Hepatocyte (in vitro differentiated cells): ENCODE results near the gene ZG16B.

Experiments used
- EZH2 ChIP-seq: fragments of 200-600 bp; sonication (generic); IDR thresholded peaks from 2 replicates; pipeline ENCODE4 v1.6.1; 2016; ENCODE audit warnings: antibody characterized with exemption, mild to moderate bottlenecking, borderline replicate concordance
- TF ChIP-seq, protein P1 (sequence below): fragments of 200-600 bp; sonication (generic); IDR thresholded peaks from 2 replicates; pipeline ENCODE4 v1.5.1; 2016; ENCODE audit warnings: antibody characterized with exemption, mild to moderate bottlenecking; ENCODE audit not compliant: poor library complexity

DNA sequence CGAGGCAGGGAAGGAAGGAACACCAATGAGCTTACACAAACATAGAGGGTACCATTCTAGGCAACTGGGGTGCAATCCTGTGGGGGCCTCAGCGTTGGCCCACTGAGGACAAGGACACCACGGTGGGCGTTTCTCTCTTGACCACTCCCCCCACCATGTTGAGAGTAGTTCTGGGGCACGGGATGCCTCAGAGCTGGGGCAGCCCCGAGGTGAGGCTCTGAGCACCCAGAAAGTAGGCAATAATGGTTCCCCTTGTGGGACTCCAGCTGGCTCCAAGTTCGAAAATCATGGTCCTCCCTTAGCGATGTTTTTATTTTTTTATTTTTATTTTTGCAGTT lies 8.0 kb upstream of the ZG16B start:
- TF ChIP-seq, protein P1, sequence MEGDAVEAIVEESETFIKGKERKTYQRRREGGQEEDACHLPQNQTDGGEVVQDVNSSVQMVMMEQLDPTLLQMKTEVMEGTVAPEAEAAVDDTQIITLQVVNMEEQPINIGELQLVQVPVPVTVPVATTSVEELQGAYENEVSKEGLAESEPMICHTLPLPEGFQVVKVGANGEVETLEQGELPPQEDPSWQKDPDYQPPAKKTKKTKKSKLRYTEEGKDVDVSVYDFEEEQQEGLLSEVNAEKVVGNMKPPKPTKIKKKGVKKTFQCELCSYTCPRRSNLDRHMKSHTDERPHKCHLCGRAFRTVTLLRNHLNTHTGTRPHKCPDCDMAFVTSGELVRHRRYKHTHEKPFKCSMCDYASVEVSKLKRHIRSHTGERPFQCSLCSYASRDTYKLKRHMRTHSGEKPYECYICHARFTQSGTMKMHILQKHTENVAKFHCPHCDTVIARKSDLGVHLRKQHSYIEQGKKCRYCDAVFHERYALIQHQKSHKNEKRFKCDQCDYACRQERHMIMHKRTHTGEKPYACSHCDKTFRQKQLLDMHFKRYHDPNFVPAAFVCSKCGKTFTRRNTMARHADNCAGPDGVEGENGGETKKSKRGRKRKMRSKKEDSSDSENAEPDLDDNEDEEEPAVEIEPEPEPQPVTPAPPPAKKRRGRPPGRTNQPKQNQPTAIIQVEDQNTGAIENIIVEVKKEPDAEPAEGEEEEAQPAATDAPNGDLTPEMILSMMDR = no peak
- no peak for TF ChIP-seq EZH2
